Neural cell (in vitro differentiated cells): ENCODE results near the gene QRICH1. TPM values are rescaled to one million over a fixed set of nuclear protein-coding genes. Genes with fewer than 3 reads are reported as not detected.

Source experiments
- H2AFZ ChIP-seq: fragments of 200-600, 300-800 bp; sonication (generic), shearing (Covaris generic); 2 replicates; pipeline ENCODE4 v1.6.0; 2014; ENCODE audit warnings: low read depth, mild to moderate bottlenecking, antibody characterized with exemption, low read length, moderate library complexity
- H3F3A ChIP-seq: fragments of 200-600 bp; shearing (Covaris generic); 2 replicates; pipeline ENCODE4 v1.6.1; 2016; ENCODE audit warnings: mild to moderate bottlenecking, moderate library complexity, mixed read lengths, antibody characterized with exemption, low read length; ENCODE audit not compliant: insufficient read depth, poor library complexity, severe bottlenecking
- H3K27ac ChIP-seq: fragments of 200-600, 300-800 bp; sonication (generic), shearing (Covaris generic); 2 replicates; pipeline ENCODE4 v1.5.1; 2014; ENCODE audit warnings: mild to moderate bottlenecking, low read length, moderate library complexity
- H3K27me3 ChIP-seq: fragments of 300-800, 200-600 bp; sonication (generic), shearing (Covaris generic); 2 replicates; pipeline ENCODE4 v1.6.0; 2014; ENCODE audit warnings: mild to moderate bottlenecking, low read depth, low read length, moderate library complexity; ENCODE audit not compliant: insufficient read depth
- H3K36me3 ChIP-seq: fragments of 300-800, 200-600 bp; sonication (generic), shearing (Covaris generic); 2 replicates; pipeline ENCODE4 v1.5.1; 2014; ENCODE audit warnings: mild to moderate bottlenecking, antibody characterized with exemption, low read length, moderate library complexity; ENCODE audit not compliant: insufficient read depth
- H3K4me2 ChIP-seq: fragments of 300-800, 200-600 bp; sonication (generic), shearing (Covaris generic); 2 replicates; pipeline ENCODE4 v1.6.0; 2014; ENCODE audit warnings: mild to moderate bottlenecking, low read length
- H3K4me3 ChIP-seq: fragments of 300-800, 200-600 bp; sonication (generic), shearing (Covaris generic); 2 replicates; pipeline ENCODE4 v1.5.1; 2014; ENCODE audit warnings: mild to moderate bottlenecking, low read length, moderate library complexity
- H3K79me2 ChIP-seq: fragments of 200-600 bp; shearing (Covaris generic); replicated peaks from 2 replicates; pipeline ENCODE4 v1.6.0; 2014; ENCODE audit warnings: mild to moderate bottlenecking, low read length, moderate library complexity; ENCODE audit not compliant: insufficient read depth
- H3K9ac ChIP-seq: fragments of 300-800, 200-600 bp; sonication (generic), shearing (Covaris generic); 2 replicates; pipeline ENCODE4 v1.6.1; 2016; ENCODE audit warnings: mild to moderate bottlenecking, low read length, mixed read lengths
- H3K9me2 ChIP-seq: fragments of 200-600 bp; shearing (Covaris generic); 2 replicates; pipeline ENCODE4 v1.6.1; 2016; ENCODE audit warnings: mild to moderate bottlenecking, low read length, mixed read lengths; ENCODE audit not compliant: insufficient read depth
- H3K9me3 ChIP-seq: fragments of 200-600, 300-800 bp; sonication (generic), shearing (Covaris generic); 2 replicates; pipeline ENCODE4 v1.6.1; 2016; ENCODE audit warnings: mild to moderate bottlenecking, mixed run types, low read length, moderate library complexity, mixed read lengths
- H4K20me1 ChIP-seq: fragments of 200-600 bp; shearing (Covaris generic); 2 replicates; pipeline ENCODE4 v1.6.1; 2016; ENCODE audit warnings: mild to moderate bottlenecking, mixed run types; ENCODE audit not compliant: insufficient read depth
- EP300 ChIP-seq: fragments of 450-650 bp; conservative IDR thresholded peaks from 2 replicates; pipeline ENCODE4 v1.6.1; 2014; ENCODE audit warnings: antibody characterized with exemption, mild to moderate bottlenecking, moderate library complexity; ENCODE audit not compliant: poor library complexity, severe bottlenecking
- EZH2 ChIP-seq: fragments of 200-600, 300-800 bp; shearing (Covaris generic), sonication (generic); IDR thresholded peaks from 2 replicates; pipeline ENCODE4 v1.6.1; 2014; ENCODE audit warnings: antibody characterized with exemption, low read length, borderline replicate concordance, mild to moderate bottlenecking; ENCODE audit not compliant: insufficient read depth, poor library complexity, severe bottlenecking
- POLR2AphosphoS5 ChIP-seq: IDR thresholded peaks from 2 replicates; pipeline ENCODE4 v1.6.1; 2012
- RAD21 ChIP-seq: fragments of 450-650 bp; conservative IDR thresholded peaks from 2 replicates; pipeline ENCODE4 v1.6.1; 2014; ENCODE audit warnings: antibody characterized with exemption, mild to moderate bottlenecking, moderate library complexity
- REST ChIP-seq: IDR thresholded peaks from 2 replicates; pipeline ENCODE4 v1.6.1; 2012; ENCODE audit warnings: borderline replicate concordance
- SMC3 ChIP-seq: fragments of 450-650 bp; conservative IDR thresholded peaks from 2 replicates; pipeline ENCODE4 v1.6.1; 2014; ENCODE audit warnings: antibody characterized with exemption, mild to moderate bottlenecking, moderate library complexity; ENCODE audit not compliant: poor library complexity
- TAF1 ChIP-seq: IDR thresholded peaks from 2 replicates; pipeline ENCODE4 v1.6.1; 2012; ENCODE audit warnings: low read depth
- polyA plus RNA-seq: library from polyadenylated mRNA; depleted of rRNA; stranded (reverse); fragments of >200 nt; gene quantifications from 2 replicates; pipeline ENCODE4 v1.2.3, GENCODE V29; 2014
- TF ChIP-seq, protein P1 (sequence below): fragments of 450-650 bp; IDR thresholded peaks from 2 replicates; pipeline ENCODE4 v1.5.1; 2014; ENCODE audit warnings: antibody characterized with exemption, mild to moderate bottlenecking, moderate library complexity; ENCODE audit not compliant: poor library complexity, severe bottlenecking

QRICH1 gene
- polyA plus RNA-seq, 1 donor from 2014 or later, result 87.5 TPM

DNA sequence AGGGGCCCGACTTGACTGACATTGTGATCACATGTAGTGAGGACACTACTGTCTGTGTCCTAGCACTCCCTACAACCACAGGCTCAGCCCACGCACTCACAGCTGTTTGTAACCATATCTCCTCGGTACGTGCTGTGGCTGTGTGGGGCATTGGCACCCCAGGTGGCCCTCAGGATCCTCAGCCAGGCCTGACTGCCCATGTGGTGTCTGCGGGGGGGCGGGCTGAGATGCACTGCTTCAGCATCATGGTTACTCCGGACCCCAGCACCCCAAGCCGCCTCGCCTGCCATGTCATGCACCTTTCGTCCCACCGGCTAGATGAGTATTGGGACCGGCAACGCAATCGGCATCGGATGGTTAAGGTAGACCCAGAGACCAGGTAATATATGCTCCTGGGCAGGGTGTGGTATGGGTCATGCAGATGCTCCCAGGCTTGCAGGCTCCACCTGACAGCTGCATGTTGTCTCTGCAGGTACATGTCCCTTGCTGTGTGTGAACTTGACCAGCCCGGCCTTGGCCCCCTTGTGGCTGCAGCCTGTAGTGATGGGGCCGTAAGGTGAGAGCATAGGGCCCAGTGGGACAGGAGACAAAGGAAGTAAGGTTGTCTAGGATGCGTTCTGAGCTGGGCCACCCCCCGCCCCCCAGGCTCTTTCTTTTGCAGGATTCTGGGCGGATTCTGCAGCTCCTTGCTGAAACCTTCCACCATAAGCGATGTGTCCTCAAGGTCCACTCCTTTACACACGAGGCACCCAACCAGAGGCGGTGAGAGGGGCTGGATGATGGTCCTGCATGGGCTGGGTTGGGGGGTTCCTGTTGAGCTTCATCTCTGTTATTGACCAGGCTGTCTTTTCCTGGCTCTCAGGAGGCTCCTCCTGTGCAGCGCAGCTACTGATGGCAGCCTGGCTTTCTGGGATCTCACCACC lies 79.9 kb downstream of the QRICH1 start:
- peaks cover 9% of the 10 kb centered on the region for H4K20me1 ChIP-seq
- no peaks in the 10 kb centered on the region for H3K9me3 ChIP-seq
- no peaks in the 10 kb centered on the region for H3K9me2 ChIP-seq
- H3K4me2 ChIP-seq, result no peak overlapping the region
- no peak overlapping the region for H3K9ac ChIP-seq
- no peaks in the 10 kb centered on the region for H3K27me3 ChIP-seq
- H3K4me3 ChIP-seq, result no peak overlapping the region
- peaks cover 39% of the 10 kb centered on the region for H3K79me2 ChIP-seq
- H3K36me3 ChIP-seq, result no peaks in the 10 kb centered on the region
- no peak for TF ChIP-seq EP300
- TF ChIP-seq, protein P1, sequence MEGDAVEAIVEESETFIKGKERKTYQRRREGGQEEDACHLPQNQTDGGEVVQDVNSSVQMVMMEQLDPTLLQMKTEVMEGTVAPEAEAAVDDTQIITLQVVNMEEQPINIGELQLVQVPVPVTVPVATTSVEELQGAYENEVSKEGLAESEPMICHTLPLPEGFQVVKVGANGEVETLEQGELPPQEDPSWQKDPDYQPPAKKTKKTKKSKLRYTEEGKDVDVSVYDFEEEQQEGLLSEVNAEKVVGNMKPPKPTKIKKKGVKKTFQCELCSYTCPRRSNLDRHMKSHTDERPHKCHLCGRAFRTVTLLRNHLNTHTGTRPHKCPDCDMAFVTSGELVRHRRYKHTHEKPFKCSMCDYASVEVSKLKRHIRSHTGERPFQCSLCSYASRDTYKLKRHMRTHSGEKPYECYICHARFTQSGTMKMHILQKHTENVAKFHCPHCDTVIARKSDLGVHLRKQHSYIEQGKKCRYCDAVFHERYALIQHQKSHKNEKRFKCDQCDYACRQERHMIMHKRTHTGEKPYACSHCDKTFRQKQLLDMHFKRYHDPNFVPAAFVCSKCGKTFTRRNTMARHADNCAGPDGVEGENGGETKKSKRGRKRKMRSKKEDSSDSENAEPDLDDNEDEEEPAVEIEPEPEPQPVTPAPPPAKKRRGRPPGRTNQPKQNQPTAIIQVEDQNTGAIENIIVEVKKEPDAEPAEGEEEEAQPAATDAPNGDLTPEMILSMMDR, result peak; percentile 38
- no peak for TF ChIP-seq REST
- no peak for TF ChIP-seq RAD21
- TF ChIP-seq EZH2, result no peak
- no peak for TF ChIP-seq TAF1
- no peak for TF ChIP-seq POLR2AphosphoS5
- TF ChIP-seq SMC3, result no peak
- H2AFZ ChIP-seq, result no peak overlapping the region
- no peaks in the 10 kb centered on the region for H3F3A ChIP-seq
- H3K27ac ChIP-seq, result no peak overlapping the region

- no peak overlapping the region for H3K4me3 ChIP-seq
- H3K9ac ChIP-seq, result no peak overlapping the region
- H3K36me3 ChIP-seq, result no peaks in the 10 kb centered on the region
- H4K20me1 ChIP-seq, result peaks cover 13% of the 10 kb centered on the region
- no peaks in the 10 kb centered on the region for H3K27me3 ChIP-seq
- H3K4me2 ChIP-seq, result no peak overlapping the region
- no peak overlapping the region for H3K27ac ChIP-seq
- peaks cover 47% of the 10 kb centered on the region for H3K79me2 ChIP-seq
- no peak overlapping the region for H2AFZ ChIP-seq
- no peak for TF ChIP-seq SMC3
- TF ChIP-seq POLR2AphosphoS5, result peak; percentile 19
- H3K9me3 ChIP-seq, result no peaks in the 10 kb centered on the region
- H3K9me2 ChIP-seq, result no peaks in the 10 kb centered on the region
- no peaks in the 10 kb centered on the region for H3F3A ChIP-seq
Observed at GRCh38 chr3:49013113-49013737, 80.6 kb downstream of the QRICH1 start.
